H1 (cell line): ENCODE data around the gene SMPDL3B. TPM values are rescaled to one million over a fixed set of nuclear protein-coding genes. Genes with fewer than 3 reads are reported as not detected.

Experiments
- CTCF ChIA-PET: fragments of 300-600 bp; sonication (Branson Sonifier 250); formaldehyde crosslinking; loops from one replicate; lab custom pipeline; 2021; ENCODE audit not compliant: partially characterized antibody; lab: Charles Lee
- POLR2A ChIA-PET: fragments of 300-600 bp; sonication (Branson Sonifier 250); formaldehyde crosslinking; loops from one replicate; lab custom pipeline; 2021; ENCODE audit warnings: inconsistent platforms; ENCODE audit not compliant: partially characterized antibody; lab: Charles Lee
- DNase-seq, 2 experiments: peaks; one replicate each; pipeline versions ENCODE4 v3.0.0 to v3.0.0-alpha.2; 2010 to 2022; ENCODE audit warnings: low spot score in 2 of 2, low read depth in 1 of 2, mixed read lengths in 1 of 2
- FAIRE-seq: peaks from 2 replicates; lab custom pipeline; 2011; peaks lifted over from hg19 to GRCh38; lab: Jason Lieb, UNC
- H2AFZ ChIP-seq: 2 replicates; pipeline ENCODE4 v1.8.1; 2012; ENCODE audit warnings: low read length, inconsistent platforms
- H2AK5ac ChIP-seq: 2 replicates; pipeline ENCODE4 v1.6.1; 2013; ENCODE audit warnings: low read depth, low read length
- H2BK120ac ChIP-seq: replicated peaks from 2 replicates; pipeline ENCODE3; 2013; ENCODE audit warnings: low read depth, low read length, inconsistent platforms
- H2BK12ac ChIP-seq: 2 replicates; pipeline ENCODE4 v1.6.1; 2013; ENCODE audit warnings: low read depth, low read length
- H2BK15ac ChIP-seq: 2 replicates; pipeline ENCODE4 v1.6.1; 2013; ENCODE audit warnings: low read length
- H2BK20ac ChIP-seq: 2 replicates; pipeline ENCODE4 v1.6.1; 2013; ENCODE audit warnings: low read length
- H2BK5ac ChIP-seq: 2 replicates; pipeline ENCODE4 v1.6.1; 2013; ENCODE audit warnings: low read depth, low read length
- H3K14ac ChIP-seq: 2 replicates; pipeline ENCODE4 v1.6.1; 2013; ENCODE audit warnings: inconsistent platforms; ENCODE audit not compliant: insufficient read length
- H3K18ac ChIP-seq: 2 replicates; pipeline ENCODE4 v1.6.1; 2013; ENCODE audit warnings: low read length; ENCODE audit errors: extremely low read depth
- H3K23ac ChIP-seq: 2 replicates; pipeline ENCODE4 v1.6.1; 2013; ENCODE audit warnings: inconsistent platforms; ENCODE audit not compliant: insufficient read length
- H3K23me2 ChIP-seq: 2 replicates; pipeline ENCODE4 v1.6.1; 2013; ENCODE audit warnings: low read depth, low read length
- H3K27ac ChIP-seq: 2 replicates; pipeline ENCODE4 v1.6.1; 2011; ENCODE audit warnings: low read depth, low read length, inconsistent platforms
- H3K27me3 ChIP-seq, 4 experiments: replicated peaks in 1 of 4; 1 replicate in 1 of 4; 2 replicates in 3 of 4; pipeline versions ENCODE4 v1.6.1 to v1.8.1; 2011 to 2013; ENCODE audit warnings: low read length in 3 of 4, mild to moderate bottlenecking in 3 of 4, inconsistent platforms in 2 of 4, mixed read lengths in 2 of 4, moderate library complexity in 1 of 4; ENCODE audit not compliant: control insufficient read depth in 3 of 4, insufficient read depth in 3 of 4; ENCODE audit errors: extremely low read depth in 1 of 4
- H3K36me3 ChIP-seq, 4 experiments: 2 replicates each; pipeline versions ENCODE4 v1.6.1 to v1.8.1; 2011 to 2013; ENCODE audit warnings: mild to moderate bottlenecking in 4 of 4, low read length in 3 of 4, moderate library complexity in 2 of 4, control low read depth in 1 of 4, inconsistent platforms in 1 of 4; ENCODE audit not compliant: insufficient read depth in 4 of 4, control insufficient read depth in 2 of 4
- H3K4ac ChIP-seq: replicated peaks from 2 replicates; pipeline ENCODE3; 2013; ENCODE audit warnings: low read length, low read depth, mixed read lengths, inconsistent platforms; ENCODE audit not compliant: insufficient read length
- H3K4me1 ChIP-seq, 4 experiments: replicated peaks in 1 of 4; 1 replicate in 1 of 4; 2 replicates in 3 of 4; pipeline versions ENCODE4 v1.6.1 to v1.8.1; 2011 to 2013; ENCODE audit warnings: low read length in 3 of 4, inconsistent platforms in 2 of 4, mixed read lengths in 1 of 4; ENCODE audit not compliant: insufficient read depth in 4 of 4, control insufficient read depth in 3 of 4
- H3K4me2 ChIP-seq, 2 experiments: 2 replicates each; pipeline versions ENCODE4 v1.6.1 to v1.8.1; 2011 to 2013; ENCODE audit warnings: low read depth in 2 of 2, low read length in 2 of 2, control low read depth in 1 of 2, inconsistent platforms in 1 of 2, mild to moderate bottlenecking in 1 of 2; ENCODE audit not compliant: insufficient read depth in 1 of 2
- H3K4me3 ChIP-seq, 4 experiments: fragments of 200-600, 300-600 bp in 1 of 4; sonication (generic), shearing (Covaris generic), sonication (Bioruptor Twin) in 1 of 4; 2 replicates each; pipeline versions ENCODE4 v1.5.1 to v1.8.1; 2011 to 2016; ENCODE audit warnings: low read length in 4 of 4, low read depth in 3 of 4, control low read depth in 2 of 4, inconsistent platforms in 2 of 4, mild to moderate bottlenecking in 2 of 4, mixed read lengths in 1 of 4, moderate library complexity in 1 of 4; ENCODE audit not compliant: insufficient read depth in 2 of 4; ENCODE audit errors: extremely low read depth in 1 of 4
- H3K56ac ChIP-seq: replicated peaks from 2 replicates; pipeline ENCODE3; 2013; ENCODE audit warnings: low read depth, mild to moderate bottlenecking, mixed read lengths, low read length, inconsistent platforms; ENCODE audit not compliant: insufficient read length
- H3K79me1 ChIP-seq: 2 replicates; pipeline ENCODE4 v1.6.1; 2013; ENCODE audit warnings: low read depth, low read length, control low read depth
- H3K79me2 ChIP-seq, 2 experiments: 2 replicates each; pipeline versions ENCODE4 v1.6.1 to v1.8.1; 2012 to 2013; ENCODE audit warnings: low read length in 2 of 2, mild to moderate bottlenecking in 2 of 2, inconsistent platforms in 1 of 2; ENCODE audit not compliant: insufficient read depth in 2 of 2, control insufficient read depth in 1 of 2
- H3K9ac ChIP-seq, 4 experiments: replicated peaks in 1 of 4; 1 replicate in 1 of 4; 2 replicates in 3 of 4; pipeline versions ENCODE4 v1.6.1 to v1.8.1; 2011 to 2013; ENCODE audit warnings: low read depth in 3 of 4, low read length in 3 of 4, control low read depth in 2 of 4, mild to moderate bottlenecking in 2 of 4, moderate library complexity in 2 of 4, inconsistent platforms in 1 of 4; ENCODE audit errors: extremely low read depth in 1 of 4
- H3K9me3 ChIP-seq, 2 experiments: 2 replicates each; pipeline versions ENCODE4 v1.6.1 to v1.8.1; 2012 to 2013; ENCODE audit warnings: mild to moderate bottlenecking in 2 of 2, moderate library complexity in 2 of 2, control low read depth in 1 of 2, inconsistent platforms in 1 of 2, low read depth in 1 of 2, low read length in 1 of 2, mixed read lengths in 1 of 2; ENCODE audit not compliant: insufficient read depth in 2 of 2
- H4K20me1 ChIP-seq, 2 experiments: replicated peaks in 1 of 2; 2 replicates each; pipeline versions ENCODE3 to v1.8.1; 2011 to 2013; ENCODE audit warnings: inconsistent platforms in 2 of 2, low read length in 2 of 2, mild to moderate bottlenecking in 1 of 2; ENCODE audit not compliant: insufficient read depth in 2 of 2, control insufficient read depth in 1 of 2
- H4K5ac ChIP-seq: 2 replicates; pipeline ENCODE4 v1.6.1; 2013; ENCODE audit warnings: low read length, low read depth, mixed read lengths, inconsistent platforms; ENCODE audit not compliant: insufficient read length
- H4K8ac ChIP-seq: 2 replicates; pipeline ENCODE4 v1.8.0; 2013; ENCODE audit warnings: mild to moderate bottlenecking, moderate library complexity, low read length, inconsistent platforms; ENCODE audit not compliant: insufficient read depth; ENCODE audit errors: extremely low read depth
- H4K91ac ChIP-seq: replicated peaks from 2 replicates; pipeline ENCODE3; 2013; ENCODE audit warnings: low read length, mixed read lengths, inconsistent platforms; ENCODE audit not compliant: insufficient read length
- BCL11A ChIP-seq, 2 experiments: IDR thresholded peaks; one replicate each; pipeline ENCODE4 v1.6.1; 2011; ENCODE audit warnings: low read depth in 2 of 2, low read length in 2 of 2, mild to moderate bottlenecking in 2 of 2
- CTBP2 ChIP-seq: IDR thresholded peaks from 2 replicates; pipeline ENCODE4 v1.7.0; 2011; ENCODE audit warnings: borderline replicate concordance, mild to moderate bottlenecking, moderate library complexity, mixed read lengths, low read length; ENCODE audit not compliant: insufficient read depth, insufficient read length
- HDAC2 ChIP-seq, 2 experiments: fragments of 300-600 bp in 1 of 2; sonication (generic) in 1 of 2; IDR thresholded peaks; 2 replicates each; pipeline ENCODE4 v1.6.1; 2011 to 2012; ENCODE audit warnings: low read depth in 2 of 2, low read length in 2 of 2, mild to moderate bottlenecking in 2 of 2, moderate library complexity in 2 of 2, borderline replicate concordance in 1 of 2, inconsistent platforms in 1 of 2
- NRF1 ChIP-seq: IDR thresholded peaks from 2 replicates; pipeline ENCODE4 v1.6.1; 2011; ENCODE audit warnings: mild to moderate bottlenecking, low read depth, low read length, improper control_type of control experiment
- SIN3A ChIP-seq, 2 experiments: IDR thresholded peaks in 1 of 2; conservative IDR thresholded peaks in 1 of 2; 2 replicates each; pipeline ENCODE4 v1.6.1; 2011 to 2012; ENCODE audit warnings: low read length in 2 of 2, improper control_type of control experiment in 1 of 2, low read depth in 1 of 2, mild to moderate bottlenecking in 1 of 2
- TAF1 ChIP-seq: IDR thresholded peaks from 2 replicates; pipeline ENCODE4 v1.6.1; 2011; ENCODE audit warnings: mild to moderate bottlenecking, low read depth, low read length
- WGBS, 2 experiments: shearing (Covaris generic) in 1 of 2; methylation state at CpG; one replicate each; pipeline versions ENCODE4 v1.1.6 to v1.1.7; 2013 to 2015; ENCODE audit warnings: low lambda C conversion rate in 2 of 2, mixed read lengths in 2 of 2, inconsistent platforms in 1 of 2, low coverage in 1 of 2, missing lambda C conversion rate in 1 of 2; ENCODE audit not compliant: insufficient replicate concordance in 2 of 2, insufficient coverage in 1 of 2, insufficient read length in 1 of 2; ENCODE audit errors: extremely low coverage in 1 of 2, missing lambda C conversion rate in 1 of 2; 5-methylcytosine and 5-hydroxymethylcytosine counted together
- polyA plus RNA-seq, 7 experiments: library from polyadenylated mRNA; depleted of rRNA in 3 of 7; stranded (reverse) in 5 of 7; unstranded in 2 of 7; fragments of >200 nt in 5 of 7; fragments of 200-250 nt in 2 of 7; gene quantifications; 1 replicate in 5 of 7; 2 replicates in 1 of 7; 4 replicates in 1 of 7; pipeline versions ENCODE4 v1.2.1 to v1.2.3, GENCODE V29; 2011 to 2013; ENCODE audit warnings: missing spikeins in 2 of 7, mixed read lengths in 2 of 7
- total RNA-seq: library from RNA; stranded (reverse); fragmentation: NEBNext Ultra II Directional; extraction: Animal tissue kit (Norgen Biotek cat#: 25700); gene quantifications from 2 replicates; pipeline ENCODE4 v1.2.1, GENCODE V29; 2021
- TF ChIP-seq, protein P1 (sequence below): IDR thresholded peaks from 2 replicates; pipeline ENCODE4 v1.6.1; 2012; ENCODE audit warnings: low read length, inconsistent platforms

The SMPDL3B gene
- total and polyA plus RNA-seq, 2 of the 8 experiments (the other 6 are each of a cell fraction or from before 2014, with no cell fraction given), result 54.7 to 143 TPM

- H2BK20ac ChIP-seq, result no peak overlapping the region
- DNase-seq, result no peak
- no peak overlapping the region for H2BK120ac ChIP-seq
- no peak overlapping the region for H2BK15ac ChIP-seq
- no peaks in the 10 kb centered on the region for H3K9me3 ChIP-seq
- TF ChIP-seq, protein P1, sequence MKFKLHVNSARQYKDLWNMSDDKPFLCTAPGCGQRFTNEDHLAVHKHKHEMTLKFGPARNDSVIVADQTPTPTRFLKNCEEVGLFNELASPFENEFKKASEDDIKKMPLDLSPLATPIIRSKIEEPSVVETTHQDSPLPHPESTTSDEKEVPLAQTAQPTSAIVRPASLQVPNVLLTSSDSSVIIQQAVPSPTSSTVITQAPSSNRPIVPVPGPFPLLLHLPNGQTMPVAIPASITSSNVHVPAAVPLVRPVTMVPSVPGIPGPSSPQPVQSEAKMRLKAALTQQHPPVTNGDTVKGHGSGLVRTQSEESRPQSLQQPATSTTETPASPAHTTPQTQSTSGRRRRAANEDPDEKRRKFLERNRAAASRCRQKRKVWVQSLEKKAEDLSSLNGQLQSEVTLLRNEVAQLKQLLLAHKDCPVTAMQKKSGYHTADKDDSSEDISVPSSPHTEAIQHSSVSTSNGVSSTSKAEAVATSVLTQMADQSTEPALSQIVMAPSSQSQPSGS, result no peak
- TF ChIP-seq HDAC2 (IDR thresholded peaks at IDR 0.05; ENCODE audit: borderline replicate concordance in 1 of 2, low read depth in 2 of 2, low read length in 2 of 2), result no peak
- TF ChIP-seq NRF1, result no peak
- no peak for TF ChIP-seq CTBP2
- no peak for TF ChIP-seq SIN3A (conservative IDR thresholded peaks at IDR 0.05 in 1 of 2, IDR thresholded peaks at IDR 0.05 in 1 of 2; ENCODE audit: low read depth in 1 of 2, low read length in 2 of 2)
- TF ChIP-seq TAF1, result no peak
- no peak for TF ChIP-seq BCL11A (IDR thresholded peaks at IDR 0.05; ENCODE audit: low read depth in 2 of 2, low read length in 2 of 2)
- H2AK5ac ChIP-seq, result no peak overlapping the region
- H4K8ac ChIP-seq, result no peak overlapping the region
- H3K14ac ChIP-seq, result no peak overlapping the region
- H3K9ac ChIP-seq, result no peak overlapping the region
- no peak overlapping the region for H2BK12ac ChIP-seq
- FAIRE-seq, result no peak
- no peak overlapping the region for H4K5ac ChIP-seq
- H3K56ac ChIP-seq, result no peak overlapping the region
- no peak overlapping the region for H3K4ac ChIP-seq
- no peak overlapping the region for H2BK5ac ChIP-seq
- H3K36me3 ChIP-seq, result peaks cover 0 to 36% (median 16%) of the 10 kb centered on the region in 4 experiments; a peak in 6 of 8 replicates
- no peak overlapping the region for H3K27ac ChIP-seq
- H3K4me2 ChIP-seq, result no peak overlapping the region
- ChIA-PET CTCF (interaction anchor here (0.6 to 2.4 kb wide), 4 partner anchors 10 to 113 kb away, joined by 3 to 9 read pairs (median 7); no protein-coding TSS in a partner anchor), POLR2A (interaction anchor here (0.9 to 1.4 kb wide), 4 partner anchors 9 to 54 kb away, joined by 3 to 5 read pairs (median 3); no protein-coding TSS in a partner anchor)
- no peak overlapping the region for H3K23ac ChIP-seq
- H3K27me3 ChIP-seq, result no peaks in the 10 kb centered on the region
- peaks cover 0 to 4% of the 10 kb centered on the region in 2 experiments for H4K20me1 ChIP-seq
- no peak overlapping the region for H4K91ac ChIP-seq
- H3K23me2 ChIP-seq, result no peaks in the 10 kb centered on the region
- H3K79me2 ChIP-seq, result no peaks in the 10 kb centered on the region
- H3K4me3 ChIP-seq, result no peak overlapping the region
- no peak overlapping the region for H2AFZ ChIP-seq
- no peaks in the 10 kb centered on the region for H3K79me1 ChIP-seq
- no peak overlapping the region for H3K18ac ChIP-seq
- WGBS, 2 experiments, result 88% methylated on average over 3 of the region's 3 CpGs; no CpG with 5 or more reads in 1 of the 2 experiments
- no peaks in the 10 kb centered on the region for H3K4me1 ChIP-seq
Measured at GRCh38 chr1:27886744-27887143, 48.1 kb upstream of the SMPDL3B start.
